CD4-positive, alpha-beta T cell (primary cell): ENCODE measurements around the gene RASA3. TPM values are rescaled to one million over a fixed set of nuclear protein-coding genes. Genes with fewer than 3 reads are reported as not detected.

Experiments used
- ATAC-seq: fragments of 200-7000 bp; cut with Tn5 transposase; one replicate; pipeline ENCODE4 v1.10.0; 2022; ENCODE audit warnings: mild to moderate bottlenecking; ENCODE audit not compliant: poor library complexity
- CTCF ChIA-PET: fragments of 350-600 bp; sonication (Branson Sonifier 250); formaldehyde crosslinking; loops from one replicate; lab custom pipeline; 2021; ENCODE audit warnings: antibody characterized with exemption, inconsistent platforms; lab: Charles Lee
- POLR2A ChIA-PET: fragments of 350-600 bp; sonication (Branson Sonifier 250); formaldehyde crosslinking; loops from one replicate; lab custom pipeline; 2021; ENCODE audit warnings: antibody characterized with exemption, inconsistent platforms; lab: Charles Lee
- DNase-seq, 14 experiments: peaks; one replicate each; pipeline ENCODE4 v3.0.0-alpha.2; 2013 to 2020; ENCODE audit warnings: mixed read lengths in 2 of 14
- H3K27ac ChIP-seq, 2 donors: one replicate each; pipeline versions ENCODE4 v1.5.1 to v1.7.0; 2013; ENCODE audit warnings: low read length in 2 of 2, low read depth in 1 of 2, mild to moderate bottlenecking in 1 of 2
- H3K27me3 ChIP-seq, 2 experiments: 1 replicate in 1 of 2; 2 replicates in 1 of 2; pipeline versions ENCODE4 v1.6.1 to v1.7.0; 2013; ENCODE audit warnings: low read length in 2 of 2, control low read depth in 1 of 2, mild to moderate bottlenecking in 1 of 2, moderate library complexity in 1 of 2; ENCODE audit not compliant: insufficient read depth in 2 of 2, control insufficient read depth in 1 of 2
- H3K36me3 ChIP-seq: one replicate; pipeline ENCODE4 v1.6.1; 2013; ENCODE audit warnings: low read length, control low read depth; ENCODE audit not compliant: insufficient read depth
- H3K4me1 ChIP-seq: one replicate; pipeline ENCODE4 v1.6.1; 2013; ENCODE audit warnings: low read length, control low read depth; ENCODE audit not compliant: insufficient read depth
- H3K4me3 ChIP-seq: one replicate; pipeline ENCODE4 v1.5.1; 2013; ENCODE audit warnings: mild to moderate bottlenecking, low read length, moderate library complexity
- H3K9me3 ChIP-seq, 2 experiments: 1 replicate in 1 of 2; 2 replicates in 1 of 2; pipeline versions ENCODE4 v1.6.1 to v1.7.0; 2013; ENCODE audit warnings: low read length in 2 of 2, mild to moderate bottlenecking in 2 of 2, control low read depth in 1 of 2, moderate library complexity in 1 of 2; ENCODE audit not compliant: control insufficient read depth in 1 of 2, insufficient read depth in 1 of 2
- H3K27ac Mint-ChIP-seq: one replicate; pipeline ENCODE4 v1.8.0; 2020; ENCODE audit warnings: mixed read lengths
- H3K27me3 Mint-ChIP-seq: one replicate; pipeline ENCODE4 v1.8.0; 2021; ENCODE audit warnings: mixed read lengths
- H3K36me3 Mint-ChIP-seq: one replicate; pipeline ENCODE4 v1.8.0; 2021; ENCODE audit warnings: low read depth, mixed read lengths
- H3K4me1 Mint-ChIP-seq: one replicate; pipeline ENCODE4 v1.8.0; 2021; ENCODE audit warnings: low read depth, mixed read lengths
- H3K4me3 Mint-ChIP-seq: one replicate; pipeline ENCODE4 v1.8.0; 2020; ENCODE audit warnings: mild to moderate bottlenecking, mixed read lengths
- H3K9me3 Mint-ChIP-seq: one replicate; pipeline ENCODE4 v1.8.0; 2020; ENCODE audit warnings: mixed read lengths
- CTCF ChIP-seq: fragments of 200-600 bp; IDR thresholded peaks from one replicate; pipeline ENCODE4 v1.8.0; 2022; ENCODE audit warnings: antibody characterized with exemption, mild to moderate bottlenecking
- intact Hi-C, 2 experiments: fragments of 100-400 bp; cut with DNase I in 1 of 2; cut with micrococcal nuclease in 1 of 2; formaldehyde crosslinking; loops; one replicate each; pipeline versions ENCODE4 v1.15.1 to v1.9.0; 2023 to 2025; cut with DNase I, micrococcal nuclease
- total RNA-seq, 174 experiments: library from RNA in 2 of 174; stranded (reverse) in 2 of 174; gene quantifications; one replicate each; pipeline ENCODE4 v1.2.3 and lab custom pipeline; 2021 to 2026

RASA3 gene
- total RNA-seq, 2 experiments from 2014 or later: 181 to 184 TPM

DNA sequence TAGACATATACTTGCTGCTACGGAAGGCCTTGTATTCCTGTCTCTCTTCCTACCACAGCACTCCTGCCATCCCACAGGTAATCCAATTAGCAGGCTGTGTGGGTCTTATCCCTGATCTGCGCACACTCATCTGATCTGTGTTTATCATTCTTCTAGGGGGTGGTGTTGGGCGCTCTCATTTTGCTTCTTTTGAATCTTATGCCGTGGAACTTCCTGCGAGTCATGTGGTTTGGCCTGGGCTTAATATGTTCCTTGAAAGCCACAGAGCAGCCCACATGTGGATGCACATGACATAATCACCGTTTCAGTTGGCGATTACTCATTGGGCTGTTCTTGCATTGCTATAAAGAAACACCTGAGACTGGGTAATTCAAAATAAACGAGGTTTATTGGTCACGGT is 7.5 kb downstream of the RASA3 start:
- peak overlapping the region; percentile 83 for H3K4me3 Mint-ChIP-seq
- Histone ChIP-seq H3K36me3 (peaks cover 63% of the 10 kb centered on the region), H3K4me1 (peaks cover 96% of the 10 kb centered on the region), H3K4me3 (no peak overlapping the region), H3K27ac (peak overlapping the region in 1 of 2 donors; percentile 40), H3K9me3 (peaks cover 0 to 4% of the 10 kb centered on the region in 2 experiments), H3K27me3 (no peaks in the 10 kb centered on the region)
- peaks cover 76% of the 10 kb centered on the region for H3K36me3 Mint-ChIP-seq
- H3K27me3 Mint-ChIP-seq: no peaks in the 10 kb centered on the region
- intact Hi-C loops: loop anchor here (2.0 to 5.0 kb wide), 4 partner anchors 14 to 308 kb away; no protein-coding TSS in a partner anchor
- DNase-seq (peak in 13 of 14 experiments; percentile 40 to 88 (median 58)), ATAC-seq (peak; percentile 69)
- no peak for TF ChIP-seq CTCF
- POLR2A ChIA-PET: interaction anchor here (0.7 to 6.1 kb wide), 6 partner anchors 10 to 23 kb away, joined by 3 to 38 read pairs (median 14); no protein-coding TSS in a partner anchor
- CTCF ChIA-PET: no interaction called here
- H3K9me3 Mint-ChIP-seq: no peaks in the 10 kb centered on the region
- peak overlapping the region; percentile 83 for H3K27ac Mint-ChIP-seq
- peaks cover 80% of the 10 kb centered on the region for H3K4me1 Mint-ChIP-seq

DNA sequence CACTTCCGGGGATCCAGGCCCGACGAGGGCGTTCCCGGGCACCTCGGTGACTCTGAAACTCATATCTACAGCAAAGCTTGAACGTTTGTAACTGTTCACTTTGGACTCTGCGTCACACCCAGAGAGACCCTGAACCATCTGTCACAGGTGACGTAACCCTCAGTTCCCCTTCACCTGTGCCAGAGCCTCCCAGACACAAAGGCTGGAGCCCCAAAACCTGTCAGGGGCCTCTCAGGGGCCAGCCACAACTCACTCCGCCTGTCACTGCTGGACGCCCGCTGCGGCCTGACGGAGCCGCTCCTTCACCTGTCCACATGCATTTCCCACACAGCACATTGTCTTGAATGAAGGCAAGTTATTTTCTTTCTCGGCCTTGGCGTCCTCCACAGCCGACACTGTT is 8.0 kb downstream of the RASA3 start:
- no peak for TF ChIP-seq CTCF
- no peak for DNase-seq
- Mint-ChIP-seq H3K27me3 (no peaks in the 10 kb centered on the region), H3K4me3 (peak overlapping the region; percentile 83), H3K9me3 (no peaks in the 10 kb centered on the region), H3K4me1 (peaks cover 76% of the 10 kb centered on the region), H3K27ac (peak overlapping the region; percentile 83), H3K36me3 (peaks cover 71% of the 10 kb centered on the region)
- intact Hi-C loops: loop anchor here in 1 of 2 experiments (2.0 kb wide), 1 partner anchor 14 kb away; no protein-coding TSS in a partner anchor
- no peak for ATAC-seq
- peak overlapping the region in 1 of 2 donors; percentile 40 for H3K27ac ChIP-seq
- no peak overlapping the region for H3K4me3 ChIP-seq
- no peaks in the 10 kb centered on the region for H3K27me3 ChIP-seq
- CTCF ChIA-PET: no interaction called here
- POLR2A ChIA-PET: interaction anchor here (1.5 to 6.1 kb wide), 5 partner anchors 10 to 24 kb away, joined by 4 to 38 read pairs (median 15); no protein-coding TSS in a partner anchor
- peaks cover 0 to 4% of the 10 kb centered on the region in 2 experiments for H3K9me3 ChIP-seq
- H3K36me3 ChIP-seq: peaks cover 63% of the 10 kb centered on the region
- H3K4me1 ChIP-seq: peaks cover 96% of the 10 kb centered on the region

GRCh38 chr13:114123876-114124275 is 8.5 kb downstream of the RASA3 start:
- Mint-ChIP-seq H3K4me1 (peaks cover 75% of the 10 kb centered on the region), H3K4me3 (peak overlapping the region; percentile 12), H3K27ac (peak overlapping the region; percentile 83), H3K9me3 (no peaks in the 10 kb centered on the region), H3K36me3 (peaks cover 71% of the 10 kb centered on the region), H3K27me3 (no peaks in the 10 kb centered on the region)
- TF ChIP-seq CTCF: no peak
- peaks cover 96% of the 10 kb centered on the region for H3K4me1 ChIP-seq
- H3K9me3 ChIP-seq: peaks cover 0 to 4% of the 10 kb centered on the region in 2 experiments
- H3K4me3 ChIP-seq: no peak overlapping the region
- peaks cover 63% of the 10 kb centered on the region for H3K36me3 ChIP-seq
- ChIA-PET CTCF (no interaction called here), POLR2A (interaction anchor here (1.5 to 6.1 kb wide), 4 partner anchors 9 to 24 kb away, joined by 4 to 38 read pairs (median 16); no protein-coding TSS in a partner anchor)
- no peak for DNase-seq
- peak overlapping the region; percentile 7 to 40 for H3K27ac ChIP-seq
- no peak for ATAC-seq
- H3K27me3 ChIP-seq: no peaks in the 10 kb centered on the region
- intact Hi-C loops: loop anchor here in 1 of 2 experiments (2.0 kb wide), 1 partner anchor 13 kb away; no protein-coding TSS in a partner anchor
